PFSK-1 (cell line): ENCODE data around the gene NYAP2.

Source experiments
- FOXP2 ChIP-seq: optimal IDR thresholded peaks from 2 replicates; pipeline ENCODE3; 2011; ENCODE audit warnings: borderline replicate concordance, control low read depth, inconsistent platforms; ENCODE audit not compliant: insufficient read depth; ENCODE audit errors: extremely low read length, extremely low read depth
- POLR2AphosphoS5 ChIP-seq: IDR thresholded peaks from 2 replicates; pipeline ENCODE4 v1.6.1; 2012; ENCODE audit warnings: low read depth, mild to moderate bottlenecking, control low read depth, low read length, moderate library complexity
- SIN3A ChIP-seq: IDR thresholded peaks from 2 replicates; pipeline ENCODE4 v1.6.1; 2012; ENCODE audit warnings: mild to moderate bottlenecking, low read length, moderate library complexity, borderline replicate concordance; ENCODE audit not compliant: insufficient read depth
- TAF1 ChIP-seq: IDR thresholded peaks from 2 replicates; pipeline ENCODE4 v1.6.1; 2012; ENCODE audit warnings: low read length, control low read depth, borderline replicate concordance; ENCODE audit not compliant: insufficient read depth
- TF ChIP-seq, protein P1 (sequence below), 2 experiments: IDR thresholded peaks; 2 replicates each; pipeline versions ENCODE4 v1.6.1 to v1.8.0; 2011 to 2012; ENCODE audit warnings: low read depth in 2 of 2, low read length in 2 of 2, control low read depth in 1 of 2, inconsistent platforms in 1 of 2, mild to moderate bottlenecking in 1 of 2, moderate library complexity in 1 of 2; ENCODE audit not compliant: insufficient read depth in 1 of 2

The NYAP2 gene

DNA sequence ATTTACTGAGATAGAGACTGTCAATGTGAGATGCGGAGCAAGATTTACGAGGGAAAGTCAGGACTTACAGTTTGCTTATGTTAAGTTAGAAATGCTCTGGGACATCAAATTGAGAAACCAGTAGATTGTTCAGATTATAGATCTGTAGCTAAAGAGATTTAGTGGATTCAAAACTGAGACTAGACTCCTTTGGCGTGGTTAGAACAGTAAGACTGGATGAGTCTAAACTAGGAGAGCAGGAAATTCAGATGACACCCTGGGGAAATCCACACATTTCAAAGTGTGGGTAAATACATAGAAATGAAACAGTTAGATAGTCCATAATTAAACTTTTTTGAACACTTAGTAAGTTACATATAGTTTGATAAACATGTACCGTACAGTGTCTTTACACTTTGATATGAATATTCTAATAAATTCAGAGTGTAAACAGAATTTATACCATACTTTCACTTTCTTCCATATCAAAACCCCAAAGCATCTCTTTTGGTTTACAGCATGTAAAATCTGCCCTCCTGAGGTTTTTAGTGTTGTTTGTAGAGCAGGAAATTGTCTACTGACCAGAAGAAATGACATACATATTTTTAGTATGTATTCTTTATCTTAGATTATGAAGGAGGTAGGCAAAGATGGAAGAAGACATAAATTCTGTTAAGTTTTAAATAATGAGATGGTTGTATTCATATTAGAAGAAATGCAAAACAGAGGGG lies 231.5 kb downstream of the NYAP2 start:
- no peak for TF ChIP-seq FOXP2
- no peak for TF ChIP-seq TAF1
- TF ChIP-seq, protein P1, sequence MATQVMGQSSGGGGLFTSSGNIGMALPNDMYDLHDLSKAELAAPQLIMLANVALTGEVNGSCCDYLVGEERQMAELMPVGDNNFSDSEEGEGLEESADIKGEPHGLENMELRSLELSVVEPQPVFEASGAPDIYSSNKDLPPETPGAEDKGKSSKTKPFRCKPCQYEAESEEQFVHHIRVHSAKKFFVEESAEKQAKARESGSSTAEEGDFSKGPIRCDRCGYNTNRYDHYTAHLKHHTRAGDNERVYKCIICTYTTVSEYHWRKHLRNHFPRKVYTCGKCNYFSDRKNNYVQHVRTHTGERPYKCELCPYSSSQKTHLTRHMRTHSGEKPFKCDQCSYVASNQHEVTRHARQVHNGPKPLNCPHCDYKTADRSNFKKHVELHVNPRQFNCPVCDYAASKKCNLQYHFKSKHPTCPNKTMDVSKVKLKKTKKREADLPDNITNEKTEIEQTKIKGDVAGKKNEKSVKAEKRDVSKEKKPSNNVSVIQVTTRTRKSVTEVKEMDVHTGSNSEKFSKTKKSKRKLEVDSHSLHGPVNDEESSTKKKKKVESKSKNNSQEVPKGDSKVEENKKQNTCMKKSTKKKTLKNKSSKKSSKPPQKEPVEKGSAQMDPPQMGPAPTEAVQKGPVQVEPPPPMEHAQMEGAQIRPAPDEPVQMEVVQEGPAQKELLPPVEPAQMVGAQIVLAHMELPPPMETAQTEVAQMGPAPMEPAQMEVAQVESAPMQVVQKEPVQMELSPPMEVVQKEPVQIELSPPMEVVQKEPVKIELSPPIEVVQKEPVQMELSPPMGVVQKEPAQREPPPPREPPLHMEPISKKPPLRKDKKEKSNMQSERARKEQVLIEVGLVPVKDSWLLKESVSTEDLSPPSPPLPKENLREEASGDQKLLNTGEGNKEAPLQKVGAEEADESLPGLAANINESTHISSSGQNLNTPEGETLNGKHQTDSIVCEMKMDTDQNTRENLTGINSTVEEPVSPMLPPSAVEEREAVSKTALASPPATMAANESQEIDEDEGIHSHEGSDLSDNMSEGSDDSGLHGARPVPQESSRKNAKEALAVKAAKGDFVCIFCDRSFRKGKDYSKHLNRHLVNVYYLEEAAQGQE (IDR thresholded peaks at IDR 0.05; ENCODE audit: insufficient read depth in 1 of 2, low read depth in 2 of 2, low read length in 2 of 2): no peak

DNA sequence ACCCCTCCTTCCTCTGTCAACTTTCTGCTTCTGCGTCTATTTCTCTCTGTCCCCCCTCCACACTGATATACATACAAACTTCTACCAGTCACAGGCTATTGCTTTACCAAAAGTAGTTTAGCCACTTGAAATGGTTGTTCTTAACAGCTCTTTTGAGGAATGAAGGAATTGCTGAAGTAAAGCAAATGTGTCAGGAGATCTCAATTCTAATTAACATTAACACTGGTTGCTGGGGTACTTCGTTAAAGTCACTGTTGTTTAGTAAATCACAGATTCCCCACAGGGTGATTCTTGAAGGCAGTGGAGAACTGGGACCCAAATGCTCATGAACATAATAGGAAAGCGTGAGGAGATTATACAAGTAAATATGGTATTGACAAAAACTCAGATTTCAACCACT lies 232.8 kb downstream of the NYAP2 start:
- TF ChIP-seq, protein P1 (IDR thresholded peaks at IDR 0.05; ENCODE audit: insufficient read depth in 1 of 2, low read depth in 2 of 2, low read length in 2 of 2): no peak
- TF ChIP-seq FOXP2: no peak
- TF ChIP-seq SIN3A: no peak
- TF ChIP-seq POLR2AphosphoS5: no peak
- no peak for TF ChIP-seq TAF1

DNA sequence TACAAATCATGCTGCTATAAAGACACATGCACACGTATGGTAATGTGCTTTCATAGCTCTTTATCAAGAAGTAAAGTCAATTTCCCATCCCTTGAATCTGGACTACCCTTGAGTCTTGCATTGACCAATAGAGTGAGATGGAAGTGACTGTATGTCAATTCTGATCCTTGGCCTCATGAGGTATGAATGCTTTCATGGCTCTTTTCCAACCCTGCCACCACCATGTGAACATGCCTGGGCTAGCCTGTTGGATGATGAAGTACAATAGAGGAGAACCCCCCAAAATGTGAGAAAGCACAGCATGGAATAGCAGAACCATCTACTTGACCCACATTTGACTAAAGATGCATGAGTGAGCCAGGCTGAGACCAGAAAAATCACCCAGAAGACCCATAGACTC lies 237.0 kb downstream of the NYAP2 start:
- TF ChIP-seq FOXP2 (no peak), TAF1 (no peak), SIN3A (no peak), POLR2AphosphoS5 (no peak)
- TF ChIP-seq, protein P1 (IDR thresholded peaks at IDR 0.05; ENCODE audit: insufficient read depth in 1 of 2, low read depth in 2 of 2, low read length in 2 of 2): no peak

DNA sequence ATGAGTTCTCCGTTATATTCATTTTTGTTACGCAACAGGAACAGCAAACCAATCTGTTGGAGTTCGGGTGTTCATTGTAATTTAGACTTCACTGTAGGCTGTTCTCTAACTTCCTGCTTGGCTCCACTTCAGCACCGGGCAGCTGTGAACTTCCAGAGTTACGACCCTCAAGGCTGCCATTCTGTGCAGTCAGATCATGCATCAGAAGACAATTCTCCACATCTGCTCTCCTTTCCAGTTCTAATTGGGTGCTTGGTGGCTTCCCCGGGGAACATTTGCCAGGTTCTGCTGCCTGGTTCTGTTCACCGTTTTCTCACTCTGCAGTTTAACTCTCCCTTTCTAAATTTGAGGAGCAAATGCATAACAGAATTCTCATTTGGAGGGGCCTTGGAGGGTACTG lies 237.7 kb downstream of the NYAP2 start:
- no peak for TF ChIP-seq FOXP2
- TF ChIP-seq TAF1: no peak
- no peak for TF ChIP-seq POLR2AphosphoS5

DNA sequence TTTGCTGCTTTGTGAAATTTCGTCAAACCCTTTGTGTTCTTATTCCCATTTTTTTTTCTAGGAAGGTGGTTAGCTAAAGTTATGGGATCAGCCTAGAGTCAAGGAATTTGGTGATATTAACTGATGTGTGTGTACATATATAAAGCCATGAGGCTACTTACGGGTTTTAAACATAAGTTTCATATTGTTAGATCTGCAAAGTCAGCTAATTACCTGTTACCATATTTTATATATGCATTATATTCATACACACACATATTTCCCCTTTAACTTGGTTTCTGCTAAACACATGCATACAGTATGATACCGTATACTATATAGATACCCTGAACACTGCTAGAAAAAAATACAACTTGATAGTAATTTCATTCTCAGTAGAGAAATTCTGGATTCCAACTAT lies 241.0 kb downstream of the NYAP2 start:
- TF ChIP-seq POLR2AphosphoS5 (no peak), TAF1 (no peak), FOXP2 (no peak), SIN3A (no peak)
- TF ChIP-seq, protein P1 (IDR thresholded peaks at IDR 0.05; ENCODE audit: insufficient read depth in 1 of 2, low read depth in 2 of 2, low read length in 2 of 2): no peak
